IPS DF 19.7 (cell line): ENCODE measurements around the gene CRYBG3.
"Not testable (repeated sequence)": the region's sequence is repeated elsewhere in the genome, so short reads cannot be mapped to it uniquely, and the experiment has no call there.

Experiments
- DNase-seq: peaks from one replicate; pipeline ENCODE4 v3.0.0-alpha.2; 2013; ENCODE audit warnings: low read depth, low spot score

The CRYBG3 gene

GRCh38 chr3:97896547-97896946 is 74.7 kb downstream of the CRYBG3 start:
- DNase-seq: no peak

- DNase-seq: no peak
Observed at GRCh38 chr3:97899331-97899730, 77.5 kb downstream of the CRYBG3 start.

DNA sequence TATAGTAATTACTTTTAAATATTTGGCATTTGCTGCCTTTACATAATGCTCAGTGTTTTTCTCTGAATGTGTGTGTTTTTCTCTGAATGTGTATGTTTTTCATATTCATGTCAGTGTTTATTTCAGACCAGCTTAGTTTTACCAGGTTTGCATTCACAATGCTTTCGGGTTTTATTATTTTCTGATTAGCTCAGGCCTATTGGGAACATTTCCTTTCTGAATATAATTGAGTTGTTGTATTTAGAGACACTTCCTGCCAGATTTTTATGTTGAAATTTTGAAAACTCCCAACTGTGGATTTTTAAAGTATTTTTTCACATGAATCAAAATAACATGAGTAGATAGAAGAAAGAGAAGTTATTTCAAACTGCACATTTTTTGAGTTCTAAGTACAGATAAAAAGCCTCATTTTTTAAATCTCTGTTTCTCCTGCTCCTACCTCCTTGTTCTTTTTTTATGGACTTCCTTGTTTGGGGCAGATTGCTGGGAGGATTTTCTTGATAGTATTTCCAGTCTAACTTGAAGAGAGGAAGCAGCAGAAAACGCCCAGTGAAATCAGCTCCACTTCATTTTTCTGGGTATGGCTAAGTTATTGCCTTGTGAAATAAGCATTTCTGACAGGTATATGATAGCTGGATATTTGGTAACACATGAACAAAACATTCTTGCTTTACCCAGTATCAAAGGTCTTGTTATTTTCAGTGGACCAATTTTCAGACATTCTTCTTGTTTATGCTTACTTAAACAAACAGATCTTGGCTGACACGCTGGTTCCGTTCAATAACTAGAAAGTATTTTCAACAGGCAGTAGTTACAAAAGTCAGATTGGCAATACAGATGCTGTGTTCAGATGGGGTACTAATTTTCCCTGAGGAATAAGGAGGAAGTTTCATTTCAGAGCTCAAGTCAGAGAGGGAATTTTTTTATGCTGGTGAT is 79.8 kb downstream of the CRYBG3 start:
- no peak for DNase-seq

DNA sequence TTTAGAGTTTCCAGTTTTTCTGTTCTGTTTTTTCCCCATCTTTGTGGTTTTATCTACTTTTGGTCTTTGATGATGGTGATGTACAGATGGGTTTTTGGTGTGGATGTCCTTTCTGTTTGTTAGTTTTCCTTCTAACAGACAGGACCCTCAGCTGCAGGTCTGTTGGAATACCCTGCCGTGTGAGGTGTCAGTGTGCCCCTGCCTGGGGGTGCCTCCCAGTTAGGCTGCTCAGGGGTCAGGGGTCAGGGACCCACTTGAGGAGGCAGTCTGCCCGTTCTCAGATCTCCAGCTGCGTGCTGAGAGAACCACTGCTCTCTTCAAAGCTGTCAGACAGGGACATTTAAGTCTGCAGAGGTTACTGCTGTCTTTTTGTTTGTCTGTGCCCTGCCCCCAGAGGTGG is 88.0 kb downstream of the CRYBG3 start:
- not testable (repeated sequence) for DNase-seq

DNA sequence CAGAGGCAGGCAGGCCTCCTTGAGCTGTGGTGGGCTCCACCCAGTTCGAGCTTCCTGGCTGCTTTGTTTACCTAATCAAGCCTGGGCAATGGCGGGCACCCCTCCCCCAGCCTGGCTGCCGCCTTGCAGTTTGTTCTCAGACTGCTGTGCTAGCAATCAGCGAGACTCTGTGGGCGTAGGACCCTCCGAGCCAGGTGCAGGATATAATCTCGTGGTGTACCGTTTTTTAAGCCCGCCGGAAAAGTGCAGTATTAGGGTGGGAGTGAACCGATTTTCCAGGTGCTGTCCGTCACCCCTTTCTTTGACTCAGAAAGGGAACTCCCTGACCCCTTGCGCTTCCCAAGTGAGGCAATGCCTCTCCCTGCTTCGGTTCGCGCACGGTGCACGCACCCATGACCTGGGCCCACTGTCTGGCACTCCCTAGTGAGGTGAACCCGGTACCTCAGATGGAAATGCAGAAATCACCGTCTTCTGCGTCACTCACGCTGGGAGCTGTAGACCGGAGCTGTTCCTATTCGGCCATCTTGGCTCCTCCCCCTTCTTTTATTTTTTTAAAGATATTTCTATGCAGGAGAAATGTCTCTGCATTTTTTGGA is 88.5 kb downstream of the CRYBG3 start:
- not testable (repeated sequence) for DNase-seq

GRCh38 chr3:97910931-97911351 is 89.1 kb downstream of the CRYBG3 start:
- DNase-seq: no peak

GRCh38 chr3:97911459-97911858 is 89.6 kb downstream of the CRYBG3 start:
- no peak for DNase-seq

GRCh38 chr3:97914388-97914787 is 92.6 kb downstream of the CRYBG3 start:
- DNase-seq: no peak

- DNase-seq: no peak
Observed at GRCh38 chr3:97916576-97916975, 94.8 kb downstream of the CRYBG3 start.

DNA sequence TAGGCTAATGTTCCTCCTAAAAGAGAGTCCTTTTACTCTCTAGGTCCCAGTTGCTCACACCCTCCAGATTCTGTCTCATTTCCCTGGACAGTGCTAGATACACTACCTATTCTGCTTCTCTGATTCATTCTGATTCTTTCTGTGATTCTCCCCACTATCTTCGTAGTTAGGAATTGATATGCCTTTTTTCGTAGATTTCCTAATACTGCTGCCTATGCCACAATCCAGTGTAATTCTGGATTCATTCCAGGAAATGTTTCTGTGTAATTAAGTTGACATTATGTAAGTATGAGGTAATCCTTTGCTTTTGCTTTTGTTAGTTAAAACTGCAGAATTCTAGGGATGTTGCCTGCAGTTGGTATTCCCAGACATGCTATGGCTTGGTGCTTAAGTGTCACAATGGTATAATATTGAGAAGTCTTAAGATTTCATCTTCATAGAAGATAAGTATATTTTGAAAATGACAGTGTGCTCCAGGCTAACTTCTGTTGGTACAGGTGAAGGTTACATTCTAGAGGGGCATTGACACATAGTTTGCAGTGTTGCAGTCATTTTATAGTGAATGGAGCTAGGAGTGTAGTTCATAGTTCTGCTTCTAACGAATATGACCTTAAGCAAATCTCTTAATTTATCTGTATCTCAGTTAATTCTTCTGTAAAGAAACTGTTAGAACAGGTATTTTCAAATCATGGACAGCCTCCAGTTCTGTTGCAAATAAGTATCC is 96.2 kb downstream of the CRYBG3 start:
- no peak for DNase-seq

- no peak for DNase-seq
Observed at GRCh38 chr3:97927704-97928103, 105.9 kb downstream of the CRYBG3 start.

DNA sequence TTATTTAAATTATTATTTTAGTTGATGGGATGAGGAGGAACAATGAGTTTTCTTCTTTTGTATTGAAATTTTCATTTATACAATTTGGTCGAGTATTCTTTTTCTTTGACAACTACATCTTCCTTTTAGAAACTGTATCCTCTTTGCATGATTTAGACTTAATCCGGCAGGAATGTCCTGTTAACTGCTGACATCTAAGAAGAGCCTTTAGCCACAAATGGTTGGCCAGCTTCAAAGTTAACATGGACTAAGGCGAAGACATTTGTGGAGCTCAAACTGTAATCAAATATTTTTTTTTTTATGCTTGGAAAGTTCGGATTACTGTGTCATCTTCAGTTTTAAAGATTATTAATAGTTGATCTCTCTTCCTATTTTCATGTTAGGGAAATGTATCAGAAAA is 107.2 kb downstream of the CRYBG3 start:
- no peak for DNase-seq

- DNase-seq: no peak
Observed at GRCh38 chr3:97930018-97930417, 108.2 kb downstream of the CRYBG3 start.

GRCh38 chr3:97931218-97931617 is 109.4 kb downstream of the CRYBG3 start:
- DNase-seq: no peak

DNA sequence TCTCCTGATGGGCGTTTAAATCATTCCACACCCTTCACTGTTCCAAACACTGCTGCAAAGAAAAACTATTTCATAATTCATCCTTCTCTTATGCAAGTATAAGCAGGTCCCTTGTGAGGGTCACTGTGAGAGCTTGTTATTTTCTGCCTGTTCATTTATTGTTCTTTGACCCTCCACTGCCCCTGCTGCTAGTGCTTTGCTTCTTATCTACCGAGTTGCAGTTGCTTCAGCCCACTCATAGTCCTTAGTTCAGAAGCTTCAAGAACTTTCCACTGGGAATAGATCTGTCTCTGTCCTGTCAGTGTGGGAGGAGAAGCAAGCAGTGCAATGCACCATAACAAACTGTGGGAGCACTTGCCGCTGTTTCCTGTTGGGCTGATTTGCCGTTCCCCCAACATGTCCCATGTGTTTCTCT is 110.6 kb downstream of the CRYBG3 start:
- DNase-seq: no peak

DNA sequence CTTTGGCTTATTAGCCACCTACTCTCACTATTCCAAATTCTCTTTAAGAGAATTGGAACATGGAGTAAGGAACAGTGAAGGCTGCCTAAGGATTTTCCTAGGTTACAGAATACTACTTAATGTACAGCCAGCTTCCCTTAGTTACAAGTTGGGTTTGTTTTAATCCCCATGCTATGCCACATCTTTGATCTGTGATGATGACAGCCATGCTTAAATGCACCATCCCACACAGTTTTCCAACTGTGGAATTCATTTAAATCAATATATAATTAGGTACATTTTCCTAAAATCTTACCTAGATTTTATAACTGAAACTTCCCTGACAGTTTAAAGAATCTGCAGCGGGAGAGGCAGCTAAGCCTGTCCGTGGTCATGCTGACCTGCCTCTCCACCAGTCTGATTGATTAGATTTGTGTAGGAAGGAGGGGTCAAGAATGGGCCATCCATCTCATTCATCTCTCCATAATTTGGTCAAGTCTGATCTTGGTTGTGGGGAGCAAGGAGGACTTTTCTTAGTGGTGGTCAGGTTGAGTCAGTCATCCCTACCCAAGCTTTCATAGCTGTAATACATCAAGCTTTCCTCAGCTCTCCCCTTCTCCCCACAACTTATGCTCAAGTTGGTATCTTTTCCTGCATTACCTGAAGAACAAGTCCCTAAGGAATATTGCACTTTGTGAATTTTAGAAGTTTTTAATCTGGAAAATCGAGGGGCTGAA is 113.3 kb downstream of the CRYBG3 start:
- no peak for DNase-seq

DNA sequence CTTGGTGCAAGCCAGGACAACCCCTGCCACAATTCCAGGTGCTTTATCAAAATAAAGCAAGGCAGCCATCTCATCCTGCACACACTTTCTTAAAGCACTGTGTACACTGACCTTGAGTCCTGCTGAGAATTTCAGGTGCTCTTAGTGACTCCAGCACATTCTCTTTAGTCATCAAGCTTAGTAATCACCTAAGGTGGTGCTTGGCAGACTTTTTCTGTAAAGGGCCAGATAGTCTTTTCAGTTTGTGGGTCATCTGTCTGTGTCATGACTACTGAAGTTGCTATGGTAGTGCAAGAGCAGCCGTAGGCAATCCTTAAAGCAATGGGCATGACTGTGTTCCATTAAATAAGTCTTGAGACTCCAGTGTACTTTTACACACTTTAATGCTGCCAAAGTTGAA is 114.0 kb downstream of the CRYBG3 start:
- no peak for DNase-seq

DNA sequence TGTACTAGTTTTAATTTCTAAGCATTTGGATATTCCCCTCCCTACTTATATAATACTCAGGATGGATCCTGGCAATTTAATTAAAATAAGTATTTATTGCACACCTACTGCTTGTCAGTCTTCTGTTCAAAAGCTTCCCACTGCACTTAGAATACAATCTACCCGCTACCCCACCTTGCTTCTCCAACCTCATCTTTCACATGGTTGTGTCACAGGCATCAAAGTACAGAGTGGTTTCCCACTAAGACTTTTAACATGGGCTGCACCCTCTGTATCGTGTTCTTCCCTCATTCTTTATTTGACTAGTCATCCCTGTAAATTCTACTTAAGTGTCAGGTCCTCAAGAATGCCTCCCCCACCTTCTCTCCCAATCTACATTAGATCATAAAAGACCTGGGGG is 115.4 kb downstream of the CRYBG3 start:
- DNase-seq: no peak

- no peak for DNase-seq
Observed at GRCh38 chr3:97938444-97938843, 116.6 kb downstream of the CRYBG3 start.

DNA sequence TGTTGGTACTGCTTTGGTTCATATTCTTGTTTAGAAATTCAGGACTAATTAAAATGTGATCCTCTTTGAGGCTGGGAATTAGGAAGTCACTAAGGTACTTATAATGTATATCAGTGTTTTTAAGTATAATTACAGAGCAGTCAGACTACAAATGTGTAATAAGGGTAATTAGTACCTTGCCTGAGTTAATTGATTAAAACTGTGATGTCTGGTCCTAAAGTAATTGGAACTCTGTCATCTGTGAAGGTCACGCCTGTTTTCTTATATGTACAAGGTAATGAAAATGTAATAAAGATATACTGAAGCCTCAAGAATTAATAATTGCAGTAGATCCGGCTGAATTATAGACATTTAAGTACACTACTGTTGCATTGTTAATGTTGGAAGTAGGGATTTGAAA is 117.6 kb downstream of the CRYBG3 start:
- DNase-seq: no peak

DNA sequence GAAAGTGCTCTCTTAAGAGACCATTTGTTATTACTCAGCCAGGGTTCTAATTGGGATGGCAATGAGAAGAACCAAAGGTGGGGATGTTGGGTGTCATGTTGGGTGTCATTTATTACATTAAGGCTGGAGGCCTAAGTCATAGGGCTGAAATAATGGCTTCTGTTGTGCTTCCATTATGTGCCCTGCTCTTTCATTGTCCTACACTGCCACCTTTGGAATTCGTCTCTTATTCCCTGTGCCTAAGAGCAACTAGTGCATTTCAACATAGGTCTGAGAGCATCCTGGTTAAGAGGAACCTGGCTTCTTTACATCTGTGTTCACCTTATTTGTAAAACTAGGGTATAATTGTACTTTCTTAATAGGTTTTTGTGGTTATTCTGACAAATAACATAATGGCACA is 118.2 kb downstream of the CRYBG3 start:
- no peak for DNase-seq
